Right lobe of liver (tissue), 4 donors: ENCODE measurements around the gene TRPT1.

Experiments used
- CTCF ChIP-seq, 4 donors: fragments of 200-600 bp in 3 of 4; fragments of 450-650 bp in 1 of 4; IDR thresholded peaks; one replicate each; pipeline versions ENCODE4 v1.5.1 to v1.8.0; 2016 to 2022; ENCODE audit warnings: antibody characterized with exemption in 4 of 4, mild to moderate bottlenecking in 2 of 4
- POLR2A ChIP-seq: fragments of 450-650 bp; IDR thresholded peaks from one replicate; pipeline ENCODE4 v1.6.1; 2017; ENCODE audit warnings: antibody characterized with exemption, mild to moderate bottlenecking
- donor health status: DM: no; HTN: no; CAD: no.
- donor health status: DM: no; HTN: no; CAD: no.
- donor health status: DM: no; HTN: yes; CAD: no.

- TF ChIP-seq CTCF (IDR thresholded peaks at IDR 0.05) (no peak), POLR2A (no peak)
Measured at GRCh38 chr11:64206457-64207255, 19.3 kb downstream of the TRPT1 start, which contains the start of gene FERMT3.
